Astrocyte (in vitro differentiated cells and primary cell): ENCODE data around the gene ZNF182.
"Not testable (repeated sequence)": the region's sequence is repeated elsewhere in the genome, so short reads cannot be mapped to it uniquely, and the experiment has no call there.

Experiments used
- CTCF ChIP-seq: IDR thresholded peaks from 2 replicates; pipeline ENCODE4 v1.5.1; 2011; ENCODE audit warnings: low read depth, mild to moderate bottlenecking, inconsistent platforms, low read length, moderate library complexity; ENCODE audit not compliant: insufficient read depth
- EZH2 ChIP-seq: IDR thresholded peaks from 2 replicates; pipeline ENCODE4 v1.6.1; 2012; ENCODE audit warnings: mild to moderate bottlenecking, low read length, inconsistent platforms; ENCODE audit not compliant: insufficient read depth

- TF ChIP-seq CTCF, EZH2: not testable (repeated sequence)
Measured at GRCh38 chrX:48016583-48017310, 13.0 kb upstream of the ZNF182 start.
